ENCODE measurements around the gene MREG.
"Not testable (repeated sequence)": the region's sequence is repeated elsewhere in the genome, so short reads cannot be mapped to it uniquely, and the experiment has no call there.

Gene MREG

DNA sequence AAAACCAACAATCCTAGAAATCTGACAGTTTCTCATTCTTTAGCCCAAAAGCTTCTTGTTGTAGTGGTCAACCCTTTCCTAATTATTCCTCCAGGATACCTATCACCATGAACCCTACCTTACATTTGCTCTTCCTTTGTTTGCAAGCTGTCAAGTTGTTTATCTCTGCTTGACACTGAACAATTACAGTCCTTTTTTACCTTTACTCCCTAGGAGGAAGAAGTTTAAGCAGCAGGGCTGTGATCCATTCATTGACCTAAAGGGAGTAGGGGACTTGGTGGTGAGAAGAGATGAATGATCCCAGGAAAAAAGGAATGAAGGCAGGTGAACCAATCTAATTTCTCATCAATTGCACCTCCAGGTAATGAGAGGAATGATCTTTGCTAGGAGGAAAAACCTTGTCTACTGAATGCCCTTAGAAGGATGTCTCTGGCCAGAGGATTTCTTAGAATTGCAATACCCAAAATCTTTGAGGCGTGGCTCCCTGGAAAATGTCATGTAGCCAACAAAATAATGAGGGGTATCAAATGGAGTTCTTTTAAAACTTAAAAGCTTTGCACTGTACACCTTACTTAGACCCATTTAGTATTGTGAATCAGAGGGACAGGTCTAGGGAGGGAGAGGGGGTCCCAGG lies 47.7 kb downstream of the MREG start:
- Histone ChIP-seq H3K4me2 (ENCODE audit: low read length) (no peak overlapping the region), H3K9me3 (ENCODE audit: control insufficient read depth, insufficient read depth, low read length) (no peaks in the 10 kb centered on the region), H3F3A (ENCODE audit: control insufficient read depth, insufficient read depth) (no peaks in the 10 kb centered on the region), H3K27ac (ENCODE audit: low read depth, low read length) (no peak overlapping the region), H3K36me3 (ENCODE audit: control insufficient read depth, low read length) (no peaks in the 10 kb centered on the region), H3K9me2 (replicated peaks; ENCODE audit: control insufficient read depth, low read length) (no peaks in the 10 kb centered on the region), H3K4me1 (ENCODE audit: control insufficient read depth, low read length) (no peaks in the 10 kb centered on the region), H3K27me3 (ENCODE audit: control insufficient read depth, low read length) (no peaks in the 10 kb centered on the region; the same call in 1 of the 2 replicates), H3K79me2 (ENCODE audit: control insufficient read depth, low read length) (no peaks in the 10 kb centered on the region), H3K4me3 (ENCODE audit: low read length) (no peak overlapping the region), H4K20me1 (ENCODE audit: control insufficient read depth, insufficient read depth, low read depth, low read length) (no peaks in the 10 kb centered on the region)
- TF ChIP-seq, protein P1, sequence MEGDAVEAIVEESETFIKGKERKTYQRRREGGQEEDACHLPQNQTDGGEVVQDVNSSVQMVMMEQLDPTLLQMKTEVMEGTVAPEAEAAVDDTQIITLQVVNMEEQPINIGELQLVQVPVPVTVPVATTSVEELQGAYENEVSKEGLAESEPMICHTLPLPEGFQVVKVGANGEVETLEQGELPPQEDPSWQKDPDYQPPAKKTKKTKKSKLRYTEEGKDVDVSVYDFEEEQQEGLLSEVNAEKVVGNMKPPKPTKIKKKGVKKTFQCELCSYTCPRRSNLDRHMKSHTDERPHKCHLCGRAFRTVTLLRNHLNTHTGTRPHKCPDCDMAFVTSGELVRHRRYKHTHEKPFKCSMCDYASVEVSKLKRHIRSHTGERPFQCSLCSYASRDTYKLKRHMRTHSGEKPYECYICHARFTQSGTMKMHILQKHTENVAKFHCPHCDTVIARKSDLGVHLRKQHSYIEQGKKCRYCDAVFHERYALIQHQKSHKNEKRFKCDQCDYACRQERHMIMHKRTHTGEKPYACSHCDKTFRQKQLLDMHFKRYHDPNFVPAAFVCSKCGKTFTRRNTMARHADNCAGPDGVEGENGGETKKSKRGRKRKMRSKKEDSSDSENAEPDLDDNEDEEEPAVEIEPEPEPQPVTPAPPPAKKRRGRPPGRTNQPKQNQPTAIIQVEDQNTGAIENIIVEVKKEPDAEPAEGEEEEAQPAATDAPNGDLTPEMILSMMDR (IDR thresholded peaks at IDR 0.05; ENCODE audit: low read depth, low read length, poor library complexity, severe bottlenecking) = no peak
- TF ChIP-seq EZH2phosphoT487 (IDR thresholded peaks at IDR 0.05; ENCODE audit: borderline replicate concordance, low read length) = no peak

DNA sequence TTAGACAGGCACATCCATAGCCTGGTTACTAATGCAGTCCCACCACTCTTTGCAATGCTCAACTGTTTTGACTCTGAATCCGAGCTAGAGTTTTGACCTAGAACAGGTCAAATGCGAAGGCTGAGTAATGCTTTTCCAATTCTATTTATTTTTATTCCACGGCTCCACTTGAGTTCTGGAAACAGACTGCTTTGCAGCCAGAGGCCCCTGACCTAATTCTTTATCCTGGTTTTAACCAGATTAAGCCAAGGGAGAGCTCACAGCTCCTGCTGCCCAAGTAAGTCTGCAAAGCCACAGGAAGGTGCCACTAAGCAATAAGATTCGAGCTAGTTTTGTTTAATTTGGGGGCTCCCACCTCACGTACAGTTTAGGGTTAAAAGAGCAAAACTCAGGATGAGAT lies 51.4 kb downstream of the MREG start:
- Histone ChIP-seq H3K4me3 (ENCODE audit: low read length) (no peak overlapping the region), H3F3A (ENCODE audit: control insufficient read depth, insufficient read depth) (no peaks in the 10 kb centered on the region), H3K27ac (ENCODE audit: low read depth, low read length) (no peak overlapping the region), H3K4me2 (ENCODE audit: low read length) (no peak overlapping the region), H3K36me3 (ENCODE audit: control insufficient read depth, low read length) (no peaks in the 10 kb centered on the region), H3K79me2 (ENCODE audit: control insufficient read depth, low read length) (no peaks in the 10 kb centered on the region), H3K9me3 (ENCODE audit: control insufficient read depth, insufficient read depth, low read length) (no peaks in the 10 kb centered on the region), H4K20me1 (ENCODE audit: control insufficient read depth, insufficient read depth, low read depth, low read length) (no peaks in the 10 kb centered on the region), H3K9me2 (replicated peaks; ENCODE audit: control insufficient read depth, low read length) (no peaks in the 10 kb centered on the region), H3K4me1 (ENCODE audit: control insufficient read depth, low read length) (no peaks in the 10 kb centered on the region), H3K27me3 (ENCODE audit: control insufficient read depth, low read length) (no peaks in the 10 kb centered on the region; the same call in 1 of the 2 replicates)
- TF ChIP-seq, protein P1 (IDR thresholded peaks at IDR 0.05; ENCODE audit: low read depth, low read length, poor library complexity, severe bottlenecking) = no peak
- no peak for TF ChIP-seq EZH2phosphoT487 (IDR thresholded peaks at IDR 0.05; ENCODE audit: borderline replicate concordance, low read length)

DNA sequence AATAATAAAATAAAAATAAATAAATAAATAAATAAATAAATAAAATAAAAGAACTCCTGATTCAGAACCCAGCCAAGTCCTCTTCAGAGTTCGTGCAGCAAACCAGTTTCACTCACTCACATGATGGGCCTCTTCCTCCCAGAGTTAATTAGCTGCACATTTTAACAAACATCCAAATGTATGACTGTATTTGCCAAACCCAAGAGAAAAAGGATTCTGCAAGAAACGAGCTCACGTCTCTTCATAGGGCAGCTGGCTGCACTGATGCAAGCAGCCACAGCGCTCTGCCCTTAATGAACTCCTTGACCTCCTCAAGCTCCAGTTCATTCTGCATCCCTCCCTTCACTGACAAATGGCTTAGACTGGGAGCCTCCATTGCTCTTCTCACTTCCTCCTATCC lies 55.1 kb downstream of the MREG start:
- Histone ChIP-seq H3K9me3 (ENCODE audit: control insufficient read depth, insufficient read depth, low read length) (no peaks in the 10 kb centered on the region), H3K27ac (ENCODE audit: low read depth, low read length) (no peak overlapping the region), H4K20me1 (ENCODE audit: control insufficient read depth, insufficient read depth, low read depth, low read length) (no peaks in the 10 kb centered on the region), H3K9me2 (replicated peaks; ENCODE audit: control insufficient read depth, low read length) (no peaks in the 10 kb centered on the region), H3K4me1 (ENCODE audit: control insufficient read depth, low read length) (no peaks in the 10 kb centered on the region), H3K4me3 (ENCODE audit: low read length) (no peak overlapping the region), H3K79me2 (ENCODE audit: control insufficient read depth, low read length) (no peaks in the 10 kb centered on the region), H3F3A (ENCODE audit: control insufficient read depth, insufficient read depth) (no peaks in the 10 kb centered on the region), H3K36me3 (ENCODE audit: control insufficient read depth, low read length) (no peaks in the 10 kb centered on the region), H3K27me3 (ENCODE audit: control insufficient read depth, low read length) (no peaks in the 10 kb centered on the region), H3K4me2 (ENCODE audit: low read length) (no peak overlapping the region)
- TF ChIP-seq EZH2phosphoT487 (IDR thresholded peaks at IDR 0.05; ENCODE audit: borderline replicate concordance, low read length) = no peak
- TF ChIP-seq, protein P1 (IDR thresholded peaks at IDR 0.05; ENCODE audit: low read depth, low read length, poor library complexity, severe bottlenecking) = no peak

DNA sequence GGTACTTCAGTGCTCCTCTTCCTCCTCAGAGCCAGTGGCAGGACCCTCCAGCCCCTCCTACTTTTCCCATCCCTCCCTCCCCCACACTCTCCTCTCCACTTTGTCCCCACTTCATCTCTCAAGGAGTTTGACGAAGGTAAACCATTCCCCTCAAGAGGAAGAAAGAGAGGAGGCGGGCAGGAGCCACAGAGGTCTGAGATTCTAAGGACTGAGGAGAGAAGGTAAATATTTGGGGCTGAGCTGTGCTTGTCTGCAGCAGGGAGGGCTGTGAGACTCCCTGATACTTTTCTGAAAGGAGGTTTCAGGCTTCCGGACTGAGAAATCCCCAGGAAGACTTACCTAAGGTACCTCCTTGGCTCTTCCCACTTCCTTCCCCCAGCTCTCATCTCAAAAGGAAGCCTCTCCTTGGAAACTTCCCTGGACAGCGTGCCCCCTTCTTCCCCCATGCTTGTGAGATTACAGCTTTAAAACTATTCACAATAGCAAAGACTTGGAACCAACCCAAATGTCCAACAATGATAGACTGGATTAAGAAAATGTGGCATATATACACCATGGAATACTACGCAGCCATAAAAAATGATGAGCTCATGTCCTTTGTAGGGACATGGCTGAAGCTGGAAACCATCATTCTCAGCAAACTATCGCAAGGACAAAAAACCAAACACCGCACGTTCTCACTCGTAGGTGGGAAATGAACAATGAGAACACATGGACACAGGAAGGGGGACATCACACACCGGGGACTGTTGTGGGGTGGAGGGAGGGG lies 55.8 kb downstream of the MREG start:
- H3K27ac ChIP-seq (ENCODE audit: low read depth, low read length); H3K36me3 ChIP-seq (ENCODE audit: control insufficient read depth, low read length); H3K9me2 ChIP-seq (replicated peaks; ENCODE audit: control insufficient read depth, low read length); H4K20me1 ChIP-seq (ENCODE audit: control insufficient read depth, insufficient read depth, low read depth, low read length); H3K9me3 ChIP-seq (ENCODE audit: control insufficient read depth, insufficient read depth, low read length); H3K4me2 ChIP-seq (ENCODE audit: low read length); H3K4me3 ChIP-seq (ENCODE audit: low read length); H3K27me3 ChIP-seq (ENCODE audit: control insufficient read depth, low read length); H3K79me2 ChIP-seq (ENCODE audit: control insufficient read depth, low read length); H3K4me1 ChIP-seq (ENCODE audit: control insufficient read depth, low read length); H3F3A ChIP-seq (ENCODE audit: control insufficient read depth, insufficient read depth): not testable (repeated sequence)
